ENCODE measurements around the gene FXR1.
"Not testable (repeated sequence)": the region's sequence is repeated elsewhere in the genome, so short reads cannot be mapped to it uniquely, and the experiment has no call there.

FXR1 gene

GRCh38 chr3:180990505-180990904, 78.0 kb downstream of the FXR1 start:
- Histone ChIP-seq H3K36me3 (ENCODE audit: control insufficient read depth, insufficient read depth, low read length) (no peaks in the 10 kb centered on the region; the same call in 1 of the 2 replicates), H3K4me3 (replicated peaks; ENCODE audit: low read depth, low read length) (no peak overlapping the region), H3K27me3 (replicated peaks; ENCODE audit: control insufficient read depth, insufficient read depth, low read length) (no peaks in the 10 kb centered on the region)
- TF ChIP-seq CTCF (IDR thresholded peaks at IDR 0.05; ENCODE audit: insufficient read depth, low read length, poor library complexity, severe bottlenecking) = no peak
- no peak for DNase-seq (ENCODE audit: extremely low read depth, insufficient read length)

GRCh38 chr3:180996415-180996932, 84.0 kb downstream of the FXR1 start:
- no peak for DNase-seq (ENCODE audit: extremely low read depth, insufficient read length)
- H3K27me3 ChIP-seq (replicated peaks; ENCODE audit: control insufficient read depth, insufficient read depth, low read length) = no peaks in the 10 kb centered on the region

GRCh38 chr3:181002331-181002730, 89.9 kb downstream of the FXR1 start:
- not testable (repeated sequence) for H3K36me3 ChIP-seq (ENCODE audit: control insufficient read depth, insufficient read depth, low read length); DNase-seq (ENCODE audit: extremely low read depth, insufficient read length); H3K27me3 ChIP-seq (replicated peaks; ENCODE audit: control insufficient read depth, insufficient read depth, low read length); H3K4me3 ChIP-seq (replicated peaks; ENCODE audit: low read depth, low read length)

More at GRCh38 chr3:180996415-180996932, 84.0 kb downstream of the FXR1 start:
- TF ChIP-seq CTCF (IDR thresholded peaks at IDR 0.05; ENCODE audit: insufficient read depth, low read length, poor library complexity, severe bottlenecking) = no peak
- Histone ChIP-seq H3K4me3 (replicated peaks; ENCODE audit: low read depth, low read length) (no peak overlapping the region), H3K36me3 (ENCODE audit: control insufficient read depth, insufficient read depth, low read length) (no peaks in the 10 kb centered on the region)

- not testable (repeated sequence) for DNase-seq (ENCODE audit: extremely low read depth, insufficient read length); H3K36me3 ChIP-seq (ENCODE audit: control insufficient read depth, insufficient read depth, low read length); H3K4me3 ChIP-seq (replicated peaks; ENCODE audit: low read depth, low read length); H3K27me3 ChIP-seq (replicated peaks; ENCODE audit: control insufficient read depth, insufficient read depth, low read length)
Observed at GRCh38 chr3:181003469-181003868, 91.0 kb downstream of the FXR1 start.

GRCh38 chr3:181006541-181006940, 94.1 kb downstream of the FXR1 start:
- DNase-seq (ENCODE audit: extremely low read depth, insufficient read length) = no peak
- H3K36me3 ChIP-seq (ENCODE audit: control insufficient read depth, insufficient read depth, low read length) = no peaks in the 10 kb centered on the region
- no peaks in the 10 kb centered on the region for H3K27me3 ChIP-seq (replicated peaks; ENCODE audit: control insufficient read depth, insufficient read depth, low read length)
- H3K4me3 ChIP-seq (replicated peaks; ENCODE audit: low read depth, low read length) = no peak overlapping the region
- no peak for TF ChIP-seq CTCF (IDR thresholded peaks at IDR 0.05; ENCODE audit: insufficient read depth, low read length, poor library complexity, severe bottlenecking)

DNA sequence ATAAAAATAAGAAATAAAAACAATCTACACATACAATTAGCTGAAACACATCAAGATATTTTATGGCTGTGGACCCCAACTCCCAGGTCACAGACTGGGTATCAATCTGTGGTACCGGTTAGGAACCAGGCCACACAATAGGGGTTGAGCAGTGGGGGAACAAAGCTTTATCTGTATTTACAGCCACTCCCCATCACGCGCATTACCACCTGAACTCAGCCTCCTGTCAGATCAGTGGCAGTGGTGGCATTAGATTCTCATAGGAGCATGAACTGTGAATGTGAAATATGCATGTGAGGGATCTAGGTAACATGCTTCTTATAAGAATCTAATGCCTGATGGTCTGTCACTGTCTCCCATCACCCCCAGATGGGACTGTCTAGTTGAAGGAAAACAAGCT, 94.8 kb downstream of the FXR1 start:
- no peak for TF ChIP-seq CTCF (IDR thresholded peaks at IDR 0.05; ENCODE audit: insufficient read depth, low read length, poor library complexity, severe bottlenecking)
- no peaks in the 10 kb centered on the region for H3K36me3 ChIP-seq (ENCODE audit: control insufficient read depth, insufficient read depth, low read length)
- H3K27me3 ChIP-seq (replicated peaks; ENCODE audit: control insufficient read depth, insufficient read depth, low read length) = no peaks in the 10 kb centered on the region

GRCh38 chr3:181008796-181009195, 96.3 kb downstream of the FXR1 start:
- no peaks in the 10 kb centered on the region for H3K36me3 ChIP-seq (ENCODE audit: control insufficient read depth, insufficient read depth, low read length)
- no peak overlapping the region for H3K4me3 ChIP-seq (replicated peaks; ENCODE audit: low read depth, low read length)
- TF ChIP-seq CTCF (IDR thresholded peaks at IDR 0.05; ENCODE audit: insufficient read depth, low read length, poor library complexity, severe bottlenecking) = no peak
- DNase-seq (ENCODE audit: extremely low read depth, insufficient read length) = no peak
- no peaks in the 10 kb centered on the region for H3K27me3 ChIP-seq (replicated peaks; ENCODE audit: control insufficient read depth, insufficient read depth, low read length)

More for the DNA sequence above, 94.8 kb downstream of the FXR1 start:
- no peak overlapping the region for H3K4me3 ChIP-seq (replicated peaks; ENCODE audit: low read depth, low read length)
- DNase-seq (ENCODE audit: extremely low read depth, insufficient read length) = no peak
